Measurements from ENCODE around the gene IFNL4.
"Not testable (repeated sequence)": the region's sequence is repeated elsewhere in the genome, so short reads cannot be mapped to it uniquely, and the experiment has no call there.

IFNL4 gene

GRCh38 chr19:39277598-39277997 lies 28.9 kb upstream of the IFNL4 start:
- H3K4me3 ChIP-seq (ENCODE audit: low read depth, low read length), result no peak overlapping the region
- TF ChIP-seq CTCF (IDR thresholded peaks at IDR 0.05; ENCODE audit: low read depth, low read length), result no peak

GRCh38 chr19:39276740-39277139 lies 28.1 kb upstream of the IFNL4 start:
- no peak for TF ChIP-seq CTCF (IDR thresholded peaks at IDR 0.05; ENCODE audit: low read depth, low read length)
- H3K4me3 ChIP-seq (ENCODE audit: low read depth, low read length), result no peak overlapping the region

- TF ChIP-seq CTCF (IDR thresholded peaks at IDR 0.05; ENCODE audit: low read depth, low read length), result no peak
- no peak overlapping the region for H3K4me3 ChIP-seq (ENCODE audit: low read depth, low read length)
These were observed 26.9 kb upstream of the IFNL4 start for GRCh38 chr19:39275578-39275977.

GRCh38 chr19:39273859-39274258 lies 25.2 kb upstream of the IFNL4 start:
- not testable (repeated sequence) for H3K4me3 ChIP-seq (ENCODE audit: low read depth, low read length)

- no peak overlapping the region for H3K4me3 ChIP-seq (ENCODE audit: low read depth, low read length)
- no peak for TF ChIP-seq CTCF (IDR thresholded peaks at IDR 0.05; ENCODE audit: low read depth, low read length)
These were observed 21.6 kb upstream of the IFNL4 start for GRCh38 chr19:39270036-39270871.

GRCh38 chr19:39269369-39269768 lies 20.7 kb upstream of the IFNL4 start:
- H3K4me3 ChIP-seq (ENCODE audit: low read depth, low read length), result not testable (repeated sequence)

GRCh38 chr19:39268531-39269223 lies 20.0 kb upstream of the IFNL4 start:
- H3K4me3 ChIP-seq (ENCODE audit: low read depth, low read length), result not testable (repeated sequence)

- not testable (repeated sequence) for H3K4me3 ChIP-seq (ENCODE audit: low read depth, low read length)
These were observed 19.4 kb upstream of the IFNL4 start, which contains the start of gene IFNL2 for GRCh38 chr19:39268085-39268484. Gene IFNL2 (plus strand): TSS chr19:39268396. CDS start chr19:39268569, 173 bp downstream.

GRCh38 chr19:39265321-39265916 lies 16.8 kb upstream of the IFNL4 start:
- H3K4me3 ChIP-seq (ENCODE audit: low read depth, low read length), result no peak overlapping the region
- TF ChIP-seq CTCF (IDR thresholded peaks at IDR 0.05; ENCODE audit: low read depth, low read length), result no peak

All from WI38 (cell line).